ENCODE measurements around the gene NXPH1. TPM values are rescaled to one million over a fixed set of nuclear protein-coding genes. Genes with fewer than 3 reads are reported as not detected.

The NXPH1 gene
- total RNA-seq, 1 donor, result not detected

DNA sequence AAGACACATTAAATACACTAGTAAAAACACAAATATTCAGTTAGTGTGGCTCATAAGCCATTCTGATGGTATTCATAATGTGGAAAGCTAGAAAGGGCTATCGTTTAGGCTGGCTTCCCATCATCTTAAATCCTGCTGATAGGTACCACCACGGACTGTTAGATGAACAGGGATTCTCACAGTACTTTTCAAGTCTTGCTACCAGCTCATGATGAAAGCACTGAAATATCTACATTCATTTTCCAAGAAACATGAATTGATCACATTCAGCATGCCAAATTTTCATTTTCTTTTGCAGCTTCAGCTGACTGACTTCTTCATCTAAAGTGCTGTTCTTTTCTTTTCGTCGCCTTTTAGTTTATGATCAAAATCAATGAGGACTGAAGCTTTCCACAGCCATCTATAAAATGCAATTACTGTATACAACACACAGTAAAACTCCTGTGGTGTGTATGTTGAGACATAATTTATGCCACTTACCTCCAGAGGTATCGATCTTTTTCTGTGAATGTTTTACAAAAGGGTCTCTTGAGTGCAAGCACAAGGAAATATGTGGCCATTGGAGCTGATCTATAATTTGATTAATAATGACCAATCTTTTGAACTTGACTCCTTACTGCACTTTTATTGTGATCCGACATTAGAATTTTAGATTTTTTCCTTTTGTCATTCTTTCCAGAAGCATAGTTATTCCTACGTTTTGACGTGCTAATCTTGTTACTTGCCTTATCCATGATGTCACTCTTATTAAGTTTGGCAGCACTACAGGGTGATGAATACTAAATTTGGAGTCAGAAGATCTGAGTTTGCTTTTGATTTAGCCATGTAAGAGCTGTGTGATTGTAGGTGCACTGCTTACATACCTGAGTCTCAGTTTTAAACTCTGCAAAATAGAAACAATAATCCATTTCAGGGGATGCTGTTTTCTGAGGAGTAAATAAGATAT lies 58.4 kb downstream of the NXPH1 start:
- DNase-seq (ENCODE audit: low read depth in 2 of 3, low spot score in 2 of 3), result no peak

DNA sequence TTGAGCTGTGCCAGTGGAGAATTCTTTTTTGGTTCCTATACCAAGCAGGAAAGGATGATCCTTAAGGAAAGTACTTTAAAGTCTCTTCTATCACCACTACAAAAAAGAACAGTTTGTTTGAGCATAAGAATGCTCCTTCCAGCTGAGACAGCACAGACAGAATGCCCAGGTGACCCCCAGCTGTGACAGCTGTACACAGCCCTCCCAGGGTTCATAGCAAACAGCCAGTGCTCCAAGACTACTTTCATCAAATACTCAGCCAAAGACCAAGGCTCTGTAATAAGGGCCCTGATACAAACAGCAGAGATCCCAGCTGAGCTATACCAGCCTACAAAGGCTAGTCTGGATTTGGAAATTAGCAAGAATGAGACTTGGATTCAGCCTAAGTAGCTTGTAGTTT lies 65.7 kb downstream of the NXPH1 start:
- DNase-seq (ENCODE audit: low read depth in 2 of 3, low spot score in 2 of 3), result no peak

DNA sequence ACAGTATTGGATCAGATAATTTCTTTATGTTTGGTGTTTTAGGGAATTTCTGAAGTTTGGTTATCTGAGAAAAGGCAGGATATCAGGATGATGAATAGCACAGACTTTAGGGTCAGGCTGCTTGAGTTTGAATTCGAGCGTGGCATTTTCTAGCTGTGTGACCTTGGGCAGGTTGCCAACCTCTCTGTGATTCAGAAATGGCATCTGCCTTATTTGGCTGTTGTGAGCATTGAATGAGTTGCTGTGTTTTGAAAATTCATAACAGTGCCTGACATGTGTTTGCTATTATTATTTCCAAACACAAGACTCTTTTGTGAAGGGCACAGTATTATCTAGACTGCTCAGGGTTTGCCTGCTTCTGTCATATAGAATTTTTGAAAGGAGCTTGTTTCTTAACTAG lies 66.9 kb downstream of the NXPH1 start:
- DNase-seq (ENCODE audit: low read depth in 2 of 3, low spot score in 2 of 3), result no peak

DNA sequence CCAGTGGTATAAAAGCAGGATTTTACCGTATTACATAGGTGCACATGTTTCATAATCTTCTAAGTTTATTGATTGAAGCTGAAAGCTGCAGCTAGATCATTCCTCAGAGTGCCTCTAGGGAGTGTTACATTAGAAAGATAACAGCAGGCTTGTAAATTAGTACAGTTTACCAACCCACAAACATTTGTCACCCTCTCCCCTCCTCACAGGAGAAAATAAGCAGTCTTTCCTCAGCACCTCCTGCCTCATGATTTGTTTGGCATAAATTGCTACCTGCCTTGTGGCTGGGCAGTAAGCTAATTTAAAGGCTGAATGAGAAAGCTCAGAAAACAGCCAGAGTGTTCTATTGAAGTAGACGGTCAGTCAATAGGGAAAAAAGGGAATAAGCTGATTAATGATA lies 74.2 kb downstream of the NXPH1 start:
- no peak for DNase-seq (ENCODE audit: low read depth in 2 of 3, low spot score in 2 of 3)

- no peak for DNase-seq (ENCODE audit: low read depth in 2 of 3, low spot score in 2 of 3)
Observed at GRCh38 chr7:8509621-8510020, 76.2 kb downstream of the NXPH1 start.

- no peak for DNase-seq (ENCODE audit: low read depth in 2 of 3, low spot score in 2 of 3)
Observed at GRCh38 chr7:8511855-8512254, 78.4 kb downstream of the NXPH1 start.

- DNase-seq (ENCODE audit: low read depth in 2 of 3, low spot score in 2 of 3), result no peak
Observed at GRCh38 chr7:8514781-8515519, 81.5 kb downstream of the NXPH1 start.

GRCh38 chr7:8515640-8516185 lies 82.3 kb downstream of the NXPH1 start:
- DNase-seq (ENCODE audit: low read depth in 2 of 3, low spot score in 2 of 3), result no peak

- DNase-seq (ENCODE audit: low read depth in 2 of 3, low spot score in 2 of 3), result no peak
Observed at GRCh38 chr7:8516976-8517375, 83.6 kb downstream of the NXPH1 start.

- no peak for DNase-seq (ENCODE audit: low read depth in 2 of 3, low spot score in 2 of 3)
Observed at GRCh38 chr7:8528311-8528710, 94.9 kb downstream of the NXPH1 start.

DNA sequence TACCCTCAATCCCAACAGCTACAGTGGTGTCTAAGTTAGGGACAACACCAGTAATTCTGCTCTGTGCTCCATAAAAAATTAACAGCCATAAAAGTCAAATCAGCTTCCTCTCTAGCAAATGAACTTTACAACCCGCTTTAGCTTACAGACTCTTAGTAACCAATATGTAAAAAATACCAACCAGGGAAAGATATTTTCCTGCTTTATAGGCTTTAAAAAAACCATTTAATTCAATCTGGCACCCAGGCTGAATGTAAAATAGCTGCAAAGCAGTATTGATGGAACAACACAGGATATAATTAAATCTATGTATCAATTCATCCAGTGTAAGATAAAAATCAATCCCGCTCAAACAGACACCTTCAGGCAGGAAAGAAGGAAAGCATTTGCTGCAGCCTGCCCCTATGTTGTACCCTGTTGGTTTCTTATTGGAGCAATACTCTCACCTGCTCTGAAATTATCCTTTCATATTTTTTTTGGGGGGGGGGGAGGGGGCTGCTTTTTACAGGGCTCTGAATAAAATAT lies 98.6 kb downstream of the NXPH1 start:
- DNase-seq (ENCODE audit: low read depth in 2 of 3, low spot score in 2 of 3), result no peak

- DNase-seq (ENCODE audit: low read depth in 2 of 3, low spot score in 2 of 3), result no peak
Observed at GRCh38 chr7:8536431-8536830, 103.0 kb downstream of the NXPH1 start.

- DNase-seq (ENCODE audit: low read depth in 2 of 3, low spot score in 2 of 3), result no peak
Observed at GRCh38 chr7:8549046-8549445, 115.6 kb downstream of the NXPH1 start.

- DNase-seq (ENCODE audit: low read depth in 2 of 3, low spot score in 2 of 3), result no peak
Observed at GRCh38 chr7:8560501-8560900, 127.1 kb downstream of the NXPH1 start.

DNA sequence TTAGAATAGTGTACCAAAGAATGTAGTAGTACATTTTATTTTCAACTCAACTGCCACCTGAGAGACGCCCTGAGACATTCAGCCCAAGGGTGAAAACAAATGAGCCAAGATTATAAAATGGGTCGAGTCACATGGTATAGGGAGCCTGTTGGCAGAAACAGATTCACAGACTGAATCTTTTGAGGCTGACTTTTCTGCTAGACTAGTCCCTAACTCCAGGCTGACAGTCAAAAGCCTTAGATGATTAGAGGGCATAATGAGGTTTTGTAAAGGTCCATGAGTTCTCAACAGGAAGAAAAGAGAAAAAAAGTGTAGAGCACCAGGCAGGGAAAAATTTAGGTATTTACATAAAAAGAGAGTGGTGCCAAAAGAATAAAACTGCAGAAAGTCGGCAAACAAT lies 128.0 kb downstream of the NXPH1 start:
- no peak for DNase-seq (ENCODE audit: low read depth in 2 of 3, low spot score in 2 of 3)

- DNase-seq (ENCODE audit: low read depth in 2 of 3, low spot score in 2 of 3), result no peak
Observed at GRCh38 chr7:8564281-8564680, 130.9 kb downstream of the NXPH1 start.

GRCh38 chr7:8566016-8566415 lies 132.6 kb downstream of the NXPH1 start:
- no peak for DNase-seq (ENCODE audit: low read depth in 2 of 3, low spot score in 2 of 3)

- DNase-seq (ENCODE audit: low read depth in 2 of 3, low spot score in 2 of 3), result no peak
Observed at GRCh38 chr7:8567626-8568025, 134.2 kb downstream of the NXPH1 start.

GRCh38 chr7:8579661-8580194 lies 146.3 kb downstream of the NXPH1 start:
- DNase-seq (ENCODE audit: low read depth in 2 of 3, low spot score in 2 of 3), result no peak

- DNase-seq (ENCODE audit: low read depth in 2 of 3, low spot score in 2 of 3), result no peak
Observed at GRCh38 chr7:8581842-8582241, 148.4 kb downstream of the NXPH1 start.

GRCh38 chr7:8582728-8583127 lies 149.3 kb downstream of the NXPH1 start:
- DNase-seq (ENCODE audit: low read depth in 2 of 3, low spot score in 2 of 3), result no peak
